Measurements from ENCODE around the gene TOP1.

Gene TOP1

GRCh38 chr20:41004531-41005360 is 23.9 kb upstream of the TOP1 start:
- DNase-seq = no peak

DNA sequence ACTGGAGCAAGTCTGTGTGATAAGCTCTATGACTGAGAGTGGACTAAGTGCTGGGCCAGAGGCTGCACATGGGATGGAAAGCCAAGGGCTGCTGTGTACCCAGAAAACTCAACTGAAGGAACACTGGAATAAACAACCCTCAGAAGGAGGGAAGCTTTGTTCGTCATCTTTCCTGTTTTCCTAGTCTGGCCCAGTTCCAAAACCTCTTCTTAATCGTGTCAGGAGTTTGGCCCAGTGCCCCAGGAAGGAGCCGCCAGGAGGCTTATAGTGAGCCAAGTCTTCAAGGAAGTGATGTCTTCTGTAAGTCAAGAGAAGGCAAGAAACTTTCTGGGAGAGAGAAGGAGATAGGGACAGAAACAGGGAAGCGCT is 23.3 kb upstream of the TOP1 start:
- DNase-seq = peak; percentile 12

DNA sequence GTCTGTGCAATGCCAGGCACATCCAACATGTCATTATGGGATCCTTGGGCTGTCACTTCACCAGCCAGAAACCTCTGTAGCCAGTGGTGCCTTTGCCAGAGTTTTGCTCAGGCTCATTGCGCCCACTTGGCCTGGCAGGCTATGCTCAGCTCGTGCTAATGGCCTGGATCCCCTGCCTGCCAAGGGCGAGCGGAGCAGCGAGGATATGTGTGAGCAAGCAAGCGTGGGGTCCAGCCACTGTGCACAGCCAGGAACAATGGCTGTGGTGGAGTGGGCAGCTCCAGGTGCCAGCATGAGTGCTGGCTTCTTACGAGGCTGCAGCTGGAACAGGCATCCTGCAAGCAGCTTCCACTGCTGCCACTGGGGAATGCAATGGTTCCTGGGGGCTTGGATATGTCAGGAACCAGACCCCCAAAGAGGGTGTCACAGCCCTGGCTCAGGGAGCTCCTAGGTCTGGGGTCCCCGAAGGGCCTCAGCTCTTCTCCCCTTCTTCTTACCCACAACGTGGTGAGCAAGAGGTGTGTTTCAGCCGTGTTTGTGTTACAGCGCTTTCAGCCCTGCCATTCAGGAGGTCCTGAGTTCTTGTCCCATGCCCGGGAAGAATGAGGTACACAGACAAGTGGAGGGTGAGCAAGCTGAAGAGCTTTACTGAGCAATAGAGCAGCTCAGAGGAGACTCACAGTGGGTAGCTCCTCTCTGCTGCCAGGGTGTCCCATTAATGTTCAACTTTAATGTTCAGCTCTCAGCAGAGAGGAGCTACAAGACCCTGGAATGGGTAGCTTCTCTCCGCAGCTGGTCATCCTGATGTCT is 22.3 kb upstream of the TOP1 start:
- no peak for DNase-seq

- DNase-seq = no peak
Measured at GRCh38 chr20:41006936-41007474, 21.6 kb upstream of the TOP1 start.

DNA sequence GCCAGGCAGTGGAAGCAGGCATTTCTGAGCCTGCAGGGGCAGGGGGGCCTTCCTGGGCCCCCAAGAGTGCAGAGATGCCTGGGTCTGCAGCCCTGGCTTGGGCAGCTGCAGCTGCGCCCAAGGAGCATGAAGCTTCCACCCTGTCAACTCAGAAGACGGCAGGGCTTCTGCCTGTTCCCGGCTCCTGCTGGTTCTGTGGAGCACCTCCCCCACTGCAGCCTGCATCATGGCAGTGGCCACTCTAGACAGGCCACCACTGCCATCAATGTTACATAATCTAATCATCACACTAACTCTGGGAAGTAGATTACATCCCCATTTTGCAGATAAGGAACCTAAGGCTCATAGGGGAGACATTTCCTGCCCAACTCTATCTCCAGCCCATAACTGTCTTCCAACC is 21.1 kb upstream of the TOP1 start:
- DNase-seq = no peak

DNA sequence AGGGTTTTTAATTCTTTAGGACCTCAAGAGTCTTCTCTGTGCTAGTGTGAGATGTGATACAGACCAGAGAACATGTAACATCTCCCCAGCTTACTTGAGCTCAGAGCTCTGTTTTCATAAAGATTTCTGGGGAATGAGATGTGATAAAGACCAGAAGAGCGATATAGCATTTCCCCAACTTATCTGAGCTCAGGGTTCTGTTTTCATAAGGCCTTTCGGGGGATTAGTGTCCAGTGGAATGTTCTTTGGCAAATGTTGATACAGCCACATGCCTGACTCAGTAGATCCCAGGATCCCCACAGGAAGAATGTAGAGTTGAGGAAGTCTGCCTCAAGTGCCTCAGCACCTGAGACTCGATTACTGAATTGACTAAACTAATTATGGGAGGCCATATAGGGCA is 18.7 kb upstream of the TOP1 start:
- DNase-seq = no peak

DNA sequence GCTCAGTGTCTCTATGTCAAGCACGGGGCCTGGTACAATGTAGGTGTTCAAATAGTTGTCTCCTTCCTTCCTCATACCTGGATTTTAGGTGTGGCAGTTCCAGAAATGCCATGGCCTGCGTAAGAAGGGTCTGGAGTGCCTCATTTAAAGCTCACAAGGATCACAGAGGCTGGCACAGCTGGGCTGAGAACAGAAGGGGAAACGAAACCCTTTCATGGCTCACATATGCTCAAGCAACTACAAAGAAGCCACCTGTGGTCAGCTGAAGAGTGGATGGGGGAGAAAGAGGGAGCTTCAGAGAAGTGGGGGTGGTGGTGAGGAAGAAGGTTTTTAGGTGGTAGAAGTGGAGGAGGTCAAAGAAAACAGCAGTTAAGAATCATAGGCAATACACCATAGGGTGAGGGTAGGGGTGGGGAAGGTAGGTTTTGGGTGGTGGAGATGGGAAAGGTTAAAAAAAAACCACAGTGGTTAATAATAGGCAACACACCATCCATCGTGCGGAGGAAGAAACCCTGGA is 17.0 kb upstream of the TOP1 start:
- DNase-seq = no peak

DNA sequence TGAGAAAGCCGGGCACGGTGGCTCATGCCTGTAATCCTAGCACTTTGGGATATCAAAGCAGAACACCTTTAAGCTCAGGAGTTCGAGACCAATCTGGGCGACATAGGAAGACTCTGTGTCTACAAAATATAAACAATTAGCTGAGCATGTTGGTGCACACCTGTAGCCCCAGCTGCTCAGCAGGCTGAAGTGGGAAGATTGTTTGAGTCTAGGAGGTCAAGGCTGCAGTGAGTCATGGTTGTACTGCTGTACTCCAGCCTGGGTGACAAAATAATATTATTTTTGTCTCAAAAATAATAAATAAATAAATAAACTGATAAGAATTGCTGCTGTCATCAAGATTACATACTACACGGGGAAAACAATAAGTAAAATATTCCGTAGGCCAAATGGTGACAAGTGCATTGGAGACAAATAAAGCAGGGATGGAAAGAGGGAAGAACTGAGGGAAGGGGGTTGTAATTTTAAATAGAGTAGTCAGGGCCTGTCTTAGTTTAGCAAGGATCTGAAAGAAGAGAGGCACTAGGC is 14.0 kb upstream of the TOP1 start:
- DNase-seq = no peak

DNA sequence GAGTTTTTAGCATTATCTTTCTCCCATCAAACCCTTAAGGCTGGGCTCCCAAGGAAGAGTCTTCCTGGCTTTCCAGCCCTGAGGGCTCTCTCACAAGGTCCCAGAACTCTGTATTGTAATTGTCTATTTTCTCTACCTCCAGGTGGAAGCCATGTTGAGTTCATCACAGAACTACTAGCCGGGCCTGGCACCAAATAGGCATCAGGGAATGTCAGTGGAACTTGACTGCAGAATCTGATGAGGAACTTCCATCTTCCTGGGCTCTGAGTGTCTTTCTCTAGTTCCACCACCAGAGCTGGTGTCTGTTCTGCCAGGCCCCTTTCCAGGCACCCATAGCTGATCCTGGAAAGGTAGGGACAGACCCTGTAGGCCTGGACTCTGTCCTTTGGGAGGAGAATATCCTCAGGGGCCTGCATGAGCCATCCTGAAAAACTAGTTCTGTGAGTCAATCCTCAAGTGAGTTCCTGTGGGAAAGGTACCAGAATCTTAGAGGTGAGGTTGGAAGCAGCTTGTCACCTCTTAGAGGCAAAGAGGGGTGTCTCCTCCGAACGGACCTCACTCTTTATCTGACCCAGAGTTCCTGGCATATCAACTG is 11.1 kb upstream of the TOP1 start:
- no peak for DNase-seq

DNA sequence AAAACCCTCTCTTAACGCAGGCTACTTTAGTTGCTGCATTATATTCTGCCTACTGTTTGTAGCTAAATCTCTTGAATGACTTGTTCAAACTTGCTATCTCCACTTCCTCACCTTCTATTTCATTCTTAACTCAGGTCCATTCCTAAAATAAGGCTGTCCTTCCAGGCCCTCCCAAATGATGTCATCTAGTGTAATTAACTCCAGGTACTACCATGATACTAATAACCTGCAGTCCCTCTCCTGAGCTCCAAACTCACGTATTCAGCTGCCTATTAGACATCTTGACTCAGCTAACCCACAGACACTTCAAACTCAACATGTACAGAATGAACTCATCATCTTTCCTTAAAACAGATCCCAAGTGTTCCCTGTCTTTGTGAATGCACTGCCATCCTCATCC is 10.5 kb upstream of the TOP1 start:
- no peak for DNase-seq

DNA sequence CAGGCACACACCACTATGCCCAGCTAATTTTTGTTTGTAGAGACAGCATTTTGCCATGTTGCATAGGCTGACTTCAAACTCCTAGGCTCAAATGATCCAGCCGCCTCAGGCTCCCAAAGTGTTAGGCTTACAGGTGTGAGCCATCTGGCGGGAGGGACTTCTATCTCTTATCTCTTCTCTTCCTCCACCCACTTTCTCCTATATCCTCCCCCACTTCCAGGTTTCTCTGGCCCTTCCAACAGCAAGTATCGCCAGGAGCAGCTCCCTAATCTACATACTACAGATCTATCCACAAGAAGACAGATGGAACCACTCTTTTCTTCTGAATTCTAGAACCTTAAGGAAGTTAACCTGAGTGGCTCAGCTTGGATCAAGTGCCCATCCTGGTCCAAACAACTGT is 5.1 kb upstream of the TOP1 start:
- DNase-seq = no peak

GRCh38 chr20:41027366-41027765 is 1.3 kb upstream of the TOP1 start:
- DNase-seq = no peak

DNA sequence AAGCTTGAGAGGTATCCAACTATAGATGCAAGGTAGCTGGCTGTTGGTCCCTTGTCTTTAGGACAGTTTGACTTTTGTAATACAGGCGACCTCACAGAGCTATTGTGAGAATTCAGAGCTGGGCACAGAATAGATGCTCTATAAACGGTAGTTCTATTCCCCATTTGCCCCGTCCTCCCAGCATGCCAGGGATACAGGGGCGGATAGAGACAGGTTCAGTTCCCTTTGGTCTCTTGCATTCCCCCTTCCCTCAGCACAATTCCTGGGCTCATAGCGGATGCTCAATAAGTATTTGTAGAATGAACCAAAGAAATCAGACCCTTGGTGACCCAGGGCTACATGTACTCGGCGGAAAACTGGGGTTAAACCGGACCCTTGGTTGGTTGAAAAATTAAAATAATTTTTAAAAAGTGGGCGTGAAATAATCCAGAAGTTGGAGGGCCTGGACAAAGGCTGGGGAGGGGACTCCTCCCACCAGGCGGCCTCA is 707 bp upstream of the TOP1 start:
- no peak for DNase-seq

DNA sequence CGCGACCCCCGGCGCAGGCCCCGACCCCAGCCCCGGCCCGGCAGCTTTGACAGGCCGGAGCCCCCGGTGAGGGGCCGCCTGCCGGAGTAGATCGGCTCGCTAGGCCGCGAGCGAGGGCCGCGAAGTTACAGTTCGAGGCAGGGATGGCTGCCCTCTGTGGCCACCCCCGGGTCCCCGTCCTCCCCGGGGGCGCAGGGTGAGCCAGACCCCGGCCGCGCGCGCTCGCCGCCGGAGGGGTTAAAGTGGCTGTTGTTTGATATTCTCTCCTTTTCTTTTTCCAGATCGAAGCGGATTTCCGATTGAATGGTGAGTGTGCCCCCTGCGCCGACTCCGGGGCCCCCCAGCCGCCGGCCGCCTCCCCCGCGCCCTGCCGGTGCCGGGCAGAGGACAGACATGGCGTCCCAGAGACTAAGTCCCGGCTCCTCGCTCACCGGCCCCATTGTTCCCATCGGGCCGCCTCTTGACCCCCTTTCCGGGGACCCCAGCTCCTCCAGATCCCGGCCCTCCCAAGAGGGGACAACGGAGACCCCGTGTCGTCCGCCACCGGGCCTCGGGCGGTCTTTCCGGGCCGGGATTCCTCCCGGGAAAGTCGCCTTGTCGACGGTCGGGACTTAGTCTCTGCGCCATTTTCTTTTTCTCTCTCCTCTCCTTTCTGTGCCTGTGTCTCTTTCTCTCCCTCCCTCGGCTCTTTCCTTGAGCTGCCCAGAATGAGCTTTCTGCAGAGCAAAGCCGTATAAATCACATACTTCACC is 704 bp downstream of the TOP1 start:
- no peak for DNase-seq

- no peak for DNase-seq
Measured at GRCh38 chr20:41030061-41030460, 1.4 kb downstream of the TOP1 start.

- DNase-seq = no peak
Measured at GRCh38 chr20:41030531-41031242, 2.1 kb downstream of the TOP1 start.

DNA sequence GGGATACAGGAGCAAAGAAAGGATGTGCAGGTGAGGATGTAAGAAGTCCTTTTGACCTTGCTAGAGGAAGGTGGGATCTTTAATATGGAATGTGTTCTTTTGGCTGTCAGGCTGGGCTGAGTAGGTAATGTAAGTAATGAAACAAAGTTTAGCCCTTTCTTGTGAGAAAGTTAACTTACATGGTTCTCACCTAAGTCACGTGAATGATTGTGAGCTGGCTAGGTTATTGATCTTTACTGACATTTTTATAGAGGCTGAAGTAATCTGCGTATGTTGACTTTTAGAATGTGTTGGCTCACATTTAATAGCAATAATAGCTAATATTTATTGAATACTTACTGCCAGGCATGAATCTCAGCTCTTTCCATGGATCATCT is 2.6 kb downstream of the TOP1 start:
- no peak for DNase-seq

DNA sequence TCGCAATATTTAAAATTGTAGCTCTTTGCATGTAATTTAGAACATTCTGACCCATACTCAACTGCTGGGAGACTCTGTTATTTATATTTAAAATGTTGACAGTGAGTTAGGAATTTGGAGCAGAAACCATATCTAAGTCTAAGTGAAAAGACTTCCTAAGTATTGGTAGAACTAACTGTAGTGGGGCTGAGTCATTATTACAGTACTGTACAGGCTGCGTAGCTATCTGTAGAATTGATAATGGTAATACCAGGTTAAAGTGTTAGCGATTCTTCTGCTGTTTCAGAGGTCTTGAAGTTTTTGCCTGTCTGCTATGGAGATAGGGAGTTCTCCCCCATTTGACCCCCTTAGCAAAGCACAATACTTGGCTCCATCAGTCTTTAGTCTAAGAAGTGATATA is 3.6 kb downstream of the TOP1 start:
- DNase-seq = no peak

GRCh38 chr20:41034239-41034638 is 5.6 kb downstream of the TOP1 start:
- no peak for DNase-seq

GRCh38 chr20:41035207-41035606 is 6.6 kb downstream of the TOP1 start:
- DNase-seq = no peak

DNA sequence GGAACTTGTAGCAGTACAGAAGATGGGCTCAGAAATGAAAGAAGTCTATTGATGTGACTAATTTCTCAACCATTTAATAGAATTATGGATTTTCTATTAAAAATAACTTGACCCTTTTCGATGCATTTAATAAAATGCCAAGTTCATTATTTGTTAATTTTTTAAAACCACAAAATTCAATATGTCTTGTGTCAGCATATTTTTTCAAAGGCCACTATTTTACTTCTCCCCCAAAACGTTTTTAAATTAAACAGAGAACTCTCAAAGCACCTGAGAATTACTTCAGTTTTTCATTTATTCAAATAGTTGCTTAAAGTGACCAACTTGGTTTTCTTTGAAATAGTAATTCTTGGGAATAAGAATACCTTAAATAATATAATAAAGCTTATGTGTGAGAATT is 8.6 kb downstream of the TOP1 start:
- DNase-seq = no peak

Data from COR-L47 (cell line).